NCI-H2029 treated with DMSO at 0.1 percent for 48 hours (cell line): ENCODE results near the gene HOMEZ.
"Not testable (repeated sequence)": the region's sequence is repeated elsewhere in the genome, so short reads cannot be mapped to it uniquely, and the experiment has no call there.

Source experiments
- DNase-seq: peaks from one replicate; lab custom pipeline; 2025; lab: John Stamatoyannopoulos, UW

The HOMEZ gene

GRCh38 chr14:23281247-23281646, 4.7 kb downstream of the HOMEZ start:
- DNase-seq = no peak

GRCh38 chr14:23277928-23278327, 8.0 kb downstream of the HOMEZ start:
- not testable (repeated sequence) for DNase-seq

DNA sequence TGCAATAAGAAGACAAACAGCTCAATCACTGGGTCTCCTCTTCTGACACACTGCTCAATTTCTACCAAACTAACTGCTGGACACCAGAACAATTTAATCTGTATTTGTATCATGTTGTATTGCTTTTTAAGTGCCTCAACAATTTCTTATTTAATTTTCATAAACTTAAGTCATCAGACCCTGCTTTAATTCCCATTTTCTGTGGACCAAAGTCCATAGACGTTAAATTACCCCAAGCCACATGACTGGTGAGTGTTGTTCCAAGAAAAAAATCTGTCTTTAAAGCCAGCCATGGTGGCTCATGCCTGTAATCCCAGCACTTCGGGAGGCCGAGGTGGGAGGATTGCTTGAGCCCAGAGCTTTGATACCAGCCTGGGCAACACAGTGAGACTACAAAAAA, 8.7 kb downstream of the HOMEZ start:
- no peak for DNase-seq

- DNase-seq = no peak
Measured at GRCh38 chr14:23275412-23275811, 10.5 kb downstream of the HOMEZ start.

GRCh38 chr14:23269193-23269592, 16.7 kb downstream of the HOMEZ start:
- DNase-seq = no peak

DNA sequence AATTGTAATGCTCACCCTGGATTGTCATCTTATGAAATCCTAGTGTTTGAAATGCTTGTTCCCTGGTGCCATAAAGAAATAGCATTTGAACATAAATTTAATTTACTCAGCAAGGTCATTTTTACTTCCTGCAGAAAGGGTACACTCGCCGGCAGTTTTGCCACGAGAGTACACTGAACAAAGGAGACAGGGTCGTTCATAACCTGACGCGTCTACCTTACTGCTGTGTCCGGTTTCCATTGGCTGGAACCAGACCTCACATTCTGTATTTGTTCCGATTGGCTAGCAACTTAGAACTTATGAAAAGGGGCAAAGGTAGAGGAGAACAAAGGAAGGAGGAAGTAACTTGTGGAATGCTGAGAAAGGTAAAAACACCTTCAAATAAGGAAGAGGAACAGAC, 25.1 kb downstream of the HOMEZ start:
- DNase-seq = not testable (repeated sequence)

DNA sequence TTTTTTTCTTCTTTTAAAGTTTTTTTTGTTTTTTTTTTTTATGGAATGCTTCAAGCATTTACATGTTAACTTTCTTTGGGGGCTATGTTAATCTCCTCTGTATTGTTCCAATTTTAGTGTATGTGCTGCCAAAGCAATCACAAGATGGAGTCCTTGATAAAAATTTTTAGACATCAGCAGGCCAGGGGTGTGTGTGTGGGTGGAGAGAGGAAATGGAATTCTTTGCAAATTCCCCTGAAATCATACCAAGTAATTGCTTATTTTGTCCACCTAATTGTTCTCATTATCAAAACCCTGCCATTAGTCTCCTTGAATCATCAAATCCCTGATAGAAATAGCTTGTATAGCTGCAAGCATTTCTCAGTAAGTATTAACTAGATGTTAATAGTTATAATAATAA, 26.5 kb downstream of the HOMEZ start:
- DNase-seq = no peak

- DNase-seq = no peak
Measured at GRCh38 chr14:23258256-23258655, 27.7 kb downstream of the HOMEZ start.

- DNase-seq = no peak
Measured at GRCh38 chr14:23252420-23253333, 33.3 kb downstream of the HOMEZ start.

- DNase-seq = no peak
Measured at GRCh38 chr14:23252006-23252405, 33.9 kb downstream of the HOMEZ start.

DNA sequence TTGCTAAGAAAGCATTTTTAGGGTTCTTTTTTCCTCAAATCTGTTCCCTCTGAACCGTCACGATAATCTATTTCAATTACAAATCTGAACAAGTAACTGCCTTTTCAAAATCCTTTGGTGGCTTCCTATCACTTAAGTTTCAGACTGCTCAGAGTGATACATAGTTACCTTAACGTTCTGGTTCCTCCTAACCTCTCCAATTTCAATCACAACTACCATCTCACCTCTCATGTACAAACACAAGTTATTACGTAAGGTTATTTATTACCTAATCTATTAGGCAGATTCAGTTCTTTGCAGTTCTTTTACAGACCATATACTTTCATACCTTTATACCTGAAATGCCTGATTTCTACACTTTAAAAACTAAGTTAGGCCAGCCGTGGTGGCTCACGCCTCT, 36.1 kb downstream of the HOMEZ start:
- DNase-seq = no peak

DNA sequence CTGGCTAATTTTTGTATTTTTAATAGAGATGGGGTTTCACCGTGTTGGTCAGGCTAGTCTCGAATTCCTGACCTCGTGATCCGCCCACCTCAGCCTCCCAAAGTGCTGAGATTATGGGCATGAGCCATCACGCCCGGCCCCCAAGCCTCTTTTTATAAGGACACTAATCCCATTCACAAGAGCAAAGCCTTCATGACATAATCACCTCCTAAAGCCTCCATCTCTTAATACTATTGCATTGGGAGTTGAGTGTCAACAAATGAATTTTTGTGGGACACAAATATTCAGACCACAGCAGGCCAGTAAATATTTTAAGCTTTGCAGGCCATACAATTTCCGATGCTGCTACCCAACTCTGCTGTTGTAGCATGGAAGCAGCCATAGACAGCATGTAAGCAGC, 37.3 kb downstream of the HOMEZ start:
- DNase-seq = no peak

DNA sequence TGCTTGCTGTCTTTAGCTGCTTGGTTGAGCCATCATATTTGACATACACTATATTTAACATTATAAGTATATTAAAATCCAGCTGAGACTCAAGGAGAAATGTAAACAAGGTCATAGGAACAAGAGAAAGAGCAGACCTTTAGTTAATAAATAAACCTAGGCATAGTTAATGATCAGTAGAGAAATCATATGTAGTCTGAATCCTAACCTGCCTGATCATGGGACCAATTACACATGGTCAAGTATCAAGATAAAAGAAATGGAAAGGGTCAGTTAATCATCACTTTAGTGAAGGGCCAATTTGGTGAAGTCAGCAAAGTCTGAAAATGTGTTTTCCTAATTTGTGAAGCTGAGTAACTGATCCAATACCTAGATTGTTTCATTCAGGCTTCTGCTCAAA, 40.6 kb downstream of the HOMEZ start:
- DNase-seq = no peak

DNA sequence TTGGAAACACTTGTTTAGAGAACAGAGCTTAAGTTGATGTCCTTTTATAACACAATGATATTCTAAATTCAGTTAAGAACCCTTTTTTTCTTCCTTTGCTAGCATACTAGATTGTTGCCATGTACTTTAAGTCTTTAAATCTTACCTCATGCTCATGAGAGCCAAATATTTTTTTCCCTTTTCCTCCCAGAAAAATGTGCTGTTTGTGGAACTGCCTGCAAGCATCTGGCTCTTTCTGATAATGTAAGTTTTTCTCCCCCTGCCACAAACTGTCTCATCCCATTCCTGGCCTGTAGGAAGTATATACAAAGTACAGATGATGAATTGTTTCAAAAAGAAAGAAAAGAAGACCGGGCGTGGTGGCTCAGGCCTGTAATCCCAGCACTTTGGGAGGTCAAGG, 42.9 kb downstream of the HOMEZ start:
- no peak for DNase-seq

DNA sequence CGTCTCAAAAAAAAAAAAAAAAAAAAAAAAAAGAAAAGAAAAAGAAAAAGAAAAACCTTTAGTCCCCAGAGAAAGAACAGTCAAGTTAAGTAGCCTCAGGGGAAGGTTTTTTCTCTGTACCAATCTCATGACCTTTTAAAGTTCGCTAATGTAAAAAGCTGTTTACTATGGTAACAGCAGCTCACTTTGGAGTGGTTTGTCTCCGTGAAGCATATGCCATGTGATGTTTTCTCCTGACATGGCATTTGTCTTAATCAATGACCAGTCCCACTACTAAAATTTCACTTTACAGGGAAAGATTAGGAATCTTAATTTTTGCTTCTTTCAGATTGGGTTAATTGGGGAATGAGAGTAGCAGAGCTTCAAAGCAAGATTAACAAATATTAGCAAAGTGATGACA, 43.9 kb downstream of the HOMEZ start:
- DNase-seq = no peak

DNA sequence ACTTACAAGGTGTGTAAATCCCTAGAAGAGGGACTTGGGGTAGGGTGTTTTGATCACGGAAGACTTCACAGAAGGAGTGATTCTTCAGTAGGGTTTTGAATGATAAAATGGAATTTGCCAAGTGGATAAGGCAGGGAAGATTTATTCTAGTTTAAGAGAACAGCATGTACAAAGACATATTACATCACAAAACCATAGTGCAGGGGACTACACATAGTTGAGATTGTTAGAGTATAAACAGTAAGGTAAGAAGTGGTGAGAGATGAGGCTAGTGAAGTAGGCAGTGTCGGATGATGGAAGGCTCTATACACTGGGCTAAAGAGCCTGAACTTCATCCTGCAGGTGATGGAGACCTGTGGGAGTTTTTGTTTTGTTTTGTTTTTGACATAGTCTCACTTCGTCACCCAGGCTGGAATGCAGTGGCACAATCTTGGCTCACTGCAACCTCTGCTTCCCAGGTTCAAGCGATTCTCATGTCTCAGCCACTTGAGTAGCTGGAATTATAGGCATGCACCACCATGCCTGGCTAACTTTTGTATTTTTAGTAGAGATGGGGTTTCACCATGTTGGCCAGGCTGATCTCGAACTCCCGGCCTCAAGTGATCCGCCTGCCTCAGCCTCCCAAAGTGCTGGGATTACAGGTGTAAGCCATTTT, 44.7 kb downstream of the HOMEZ start:
- DNase-seq = not testable (repeated sequence)

DNA sequence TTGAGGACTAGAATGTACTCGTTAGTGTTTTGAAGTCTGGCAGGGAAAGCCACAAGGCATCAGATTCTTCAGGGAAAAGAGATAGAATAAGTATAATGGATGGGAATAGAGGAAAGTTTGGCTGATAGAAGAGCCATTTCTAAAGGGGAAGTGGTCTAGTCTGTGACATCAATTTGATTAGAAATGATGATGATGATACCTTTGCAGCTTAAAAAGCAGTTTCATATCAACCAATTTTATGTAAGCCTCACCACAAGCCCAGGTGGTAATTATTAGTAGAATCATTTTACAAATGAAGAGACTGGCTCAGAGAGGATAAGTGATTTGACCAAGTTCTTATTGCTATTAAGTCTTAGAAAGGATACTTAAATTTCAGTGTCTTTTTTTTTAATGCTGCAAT, 45.3 kb downstream of the HOMEZ start:
- DNase-seq = no peak

- peak; percentile 100 for DNase-seq
Measured at GRCh38 chr14:23237772-23238594, 47.9 kb downstream of the HOMEZ start, which contains the start of gene RNF212B. TSS of gene RNF212B (plus strand) at chr14:23237936. CDS start at chr14:23240346, 2,410 bp downstream.

GRCh38 chr14:23232241-23232808, 53.6 kb downstream of the HOMEZ start:
- not testable (repeated sequence) for DNase-seq

DNA sequence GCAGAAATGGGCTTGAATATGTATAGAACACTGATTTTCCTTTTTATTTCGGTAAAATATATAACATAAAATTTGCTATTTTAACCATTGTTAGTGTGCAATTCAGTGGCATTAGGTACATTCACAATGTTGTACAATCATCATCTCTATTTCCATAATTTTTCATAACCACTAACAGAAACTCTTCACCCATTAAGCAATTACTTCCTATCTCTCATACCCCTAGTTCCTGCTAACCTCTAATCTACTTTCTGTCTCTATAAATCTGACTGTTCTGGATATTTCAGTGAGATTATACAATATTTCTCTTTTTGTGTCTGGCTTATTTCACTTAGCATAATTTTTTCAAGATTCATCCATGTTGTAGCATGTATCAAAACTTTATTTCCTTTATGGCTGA, 57.1 kb downstream of the HOMEZ start:
- no peak for DNase-seq

DNA sequence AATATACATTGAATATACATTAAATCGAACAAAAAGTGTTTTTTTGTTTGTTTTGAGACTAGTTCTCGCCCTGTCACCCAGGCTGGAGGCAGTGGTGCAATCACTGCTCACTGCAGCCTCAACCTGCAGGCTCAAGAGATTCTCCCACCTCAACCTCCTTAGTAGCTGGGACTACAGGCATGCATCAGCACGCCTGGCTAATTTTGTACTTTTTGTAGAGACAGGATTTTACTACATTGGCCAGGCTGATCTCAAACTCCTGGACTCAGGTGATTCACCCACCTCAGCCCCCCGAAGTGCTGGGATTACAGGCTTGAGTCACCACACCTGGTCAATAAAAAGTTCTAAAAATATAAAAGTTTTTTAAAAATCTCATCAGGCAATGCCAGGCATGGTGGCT, 58.4 kb downstream of the HOMEZ start:
- no peak for DNase-seq

GRCh38 chr14:23224958-23225357, 61.0 kb downstream of the HOMEZ start:
- not testable (repeated sequence) for DNase-seq
